ENCODE measurements around the gene OVAAL. TPM values are rescaled to one million over a fixed set of nuclear protein-coding genes. Genes with fewer than 3 reads are reported as not detected.

Gene OVAAL
- total and polyA plus RNA-seq, 4 donors, result not detected

GRCh38 chr1:180611016-180611930, 52.5 kb downstream of the OVAAL start:
- H3K27ac ChIP-seq (ENCODE audit: low read depth in 1 of 2, low read length in 2 of 2), result no peak overlapping the region
- no peaks in the 10 kb centered on the region for H3K9me3 ChIP-seq (ENCODE audit: control insufficient read depth in 4 of 4, low read length in 3 of 4)
- H3K36me3 ChIP-seq (ENCODE audit: control insufficient read depth in 4 of 4, insufficient read depth in 3 of 4, low read depth in 1 of 4, low read length in 3 of 4), result no peaks in the 10 kb centered on the region
- H3K9ac ChIP-seq (ENCODE audit: low read depth in 1 of 2, low read length in 2 of 2), result no peak overlapping the region
- no peak for DNase-seq (ENCODE audit: low spot score)
- TF ChIP-seq FOXA2 (IDR thresholded peaks at IDR 0.05), result no peak
- TF ChIP-seq NR2F2 (IDR thresholded peaks at IDR 0.05), result no peak
- no peak for TF ChIP-seq RAD21 (IDR thresholded peaks at IDR 0.05)
- TF ChIP-seq TAF1 (conservative IDR thresholded peaks at IDR 0.05), result no peak
- no peak for TF ChIP-seq EGR1 (IDR thresholded peaks at IDR 0.05; ENCODE audit: low read depth in 2 of 2)
- TF ChIP-seq CTCF (IDR thresholded peaks at IDR 0.05; ENCODE audit: low read depth, low read length, missing input control), result no peak
- no peak for TF ChIP-seq ZBTB33 (IDR thresholded peaks at IDR 0.05)
- TF ChIP-seq ATF3 (IDR thresholded peaks at IDR 0.05), result no peak
- no peak for TF ChIP-seq YY1 (IDR thresholded peaks at IDR 0.05)
- TF ChIP-seq RXRA (IDR thresholded peaks at IDR 0.05), result no peak
- no peak for TF ChIP-seq JUND (IDR thresholded peaks at IDR 0.05)
- 69% methylated on average over 9 of the region's 9 CpGs for WGBS
- no peak overlapping the region for H3K4me3 ChIP-seq (ENCODE audit: low read depth in 1 of 3, low read length in 3 of 3)
- no peaks in the 10 kb centered on the region for H3K27me3 ChIP-seq (ENCODE audit: control insufficient read depth in 4 of 4, insufficient read depth in 4 of 4, low read length in 3 of 4)
- no peaks in the 10 kb centered on the region for H3K4me1 ChIP-seq (ENCODE audit: control insufficient read depth in 4 of 4, insufficient read depth in 4 of 4, low read length in 3 of 4)

- no peak for TF ChIP-seq RAD21 (IDR thresholded peaks at IDR 0.05)
- TF ChIP-seq CTCF (IDR thresholded peaks at IDR 0.05; ENCODE audit: low read depth, low read length, missing input control), result no peak
- TF ChIP-seq HNF4G (IDR thresholded peaks at IDR 0.05), result no peak
- TF ChIP-seq MAX (IDR thresholded peaks at IDR 0.05), result no peak
- no peak for TF ChIP-seq ATF3 (IDR thresholded peaks at IDR 0.05)
- no peak for TF ChIP-seq EGR1 (IDR thresholded peaks at IDR 0.05; ENCODE audit: low read depth in 2 of 2)
- TF ChIP-seq NR2F2 (IDR thresholded peaks at IDR 0.05), result no peak
- TF ChIP-seq FOXA1 (IDR thresholded peaks at IDR 0.05), result no peak
- no peak for TF ChIP-seq GABPA (IDR thresholded peaks at IDR 0.05 in 1 of 2, conservative IDR thresholded peaks at IDR 0.05 in 1 of 2)
- TF ChIP-seq TAF1 (conservative IDR thresholded peaks at IDR 0.05), result no peak
- TF ChIP-seq FOXA2 (IDR thresholded peaks at IDR 0.05), result no peak
- Histone ChIP-seq H3K9ac (ENCODE audit: low read depth in 1 of 2, low read length in 2 of 2) (no peak overlapping the region), H3K27me3 (ENCODE audit: control insufficient read depth in 4 of 4, insufficient read depth in 4 of 4, low read length in 3 of 4) (no peaks in the 10 kb centered on the region), H3K36me3 (ENCODE audit: control insufficient read depth in 4 of 4, insufficient read depth in 3 of 4, low read depth in 1 of 4, low read length in 3 of 4) (no peaks in the 10 kb centered on the region), H3K4me1 (ENCODE audit: control insufficient read depth in 4 of 4, insufficient read depth in 4 of 4, low read length in 3 of 4) (no peaks in the 10 kb centered on the region), H3K9me3 (ENCODE audit: control insufficient read depth in 4 of 4, low read length in 3 of 4) (no peaks in the 10 kb centered on the region), H3K4me3 (ENCODE audit: low read depth in 1 of 3, low read length in 3 of 3) (no peak overlapping the region), H3K27ac (ENCODE audit: low read depth in 1 of 2, low read length in 2 of 2) (no peak overlapping the region)
- DNase-seq (ENCODE audit: low spot score), result no peak
- WGBS, result 95% methylated on average over 1 of the region's 1 CpG
Observed at GRCh38 chr1:180612632-180613031, 53.9 kb downstream of the OVAAL start.
